ENCODE results near the gene ELMOD1. TPM values are rescaled to one million over a fixed set of nuclear protein-coding genes. Genes with fewer than 3 reads are reported as not detected.

The ELMOD1 gene
- total RNA-seq, 1 donor from 2014 or later: not detected

DNA sequence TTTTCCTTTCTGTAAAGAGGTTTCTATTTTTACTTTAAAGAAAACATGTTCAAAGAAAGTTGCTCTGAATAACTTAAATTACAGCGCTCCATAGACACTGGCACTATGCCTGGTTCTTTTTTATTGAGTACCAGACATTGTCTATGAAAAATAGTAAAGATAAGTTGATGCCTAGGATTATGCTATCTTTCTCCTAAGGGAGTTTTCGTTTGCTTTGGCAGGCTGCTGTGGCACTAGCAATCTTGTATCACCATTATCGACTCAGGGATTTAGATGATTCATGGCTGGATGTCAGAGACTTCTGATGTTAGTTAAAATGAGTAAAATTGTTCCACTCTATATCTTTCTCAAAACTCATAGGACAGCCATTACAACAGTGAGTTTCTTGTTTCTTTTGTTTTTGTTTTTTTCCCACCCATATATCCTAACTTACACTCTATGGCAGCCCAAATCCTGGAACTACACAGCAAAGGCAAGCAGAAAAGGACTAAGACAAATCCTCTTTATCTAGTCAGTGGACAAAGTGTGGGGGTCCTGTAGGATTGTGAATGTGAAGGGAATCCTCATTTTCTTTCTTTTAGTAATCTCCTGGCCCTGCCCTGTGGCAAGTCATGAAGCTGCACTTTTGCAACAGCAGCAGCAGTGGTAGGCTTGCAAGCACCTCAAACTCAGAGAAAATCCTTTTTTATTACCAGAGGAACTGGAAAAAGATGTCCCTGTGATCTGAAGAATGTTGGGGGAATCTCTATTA, 100.2 kb downstream of the ELMOD1 start:
- Histone ChIP-seq H3K4me1 (peaks cover 0 to 13% of the 10 kb centered on the region in 2 donors), H3K27ac (no peak overlapping the region), H3K4me3 (no peak overlapping the region), H3K9me3 (no peaks in the 10 kb centered on the region), H3K27me3 (no peaks in the 10 kb centered on the region), H3K36me3 (no peaks in the 10 kb centered on the region)
- DNase-seq (ENCODE audit: low spot score in 2 of 2): no peak
- TF ChIP-seq, protein P1, sequence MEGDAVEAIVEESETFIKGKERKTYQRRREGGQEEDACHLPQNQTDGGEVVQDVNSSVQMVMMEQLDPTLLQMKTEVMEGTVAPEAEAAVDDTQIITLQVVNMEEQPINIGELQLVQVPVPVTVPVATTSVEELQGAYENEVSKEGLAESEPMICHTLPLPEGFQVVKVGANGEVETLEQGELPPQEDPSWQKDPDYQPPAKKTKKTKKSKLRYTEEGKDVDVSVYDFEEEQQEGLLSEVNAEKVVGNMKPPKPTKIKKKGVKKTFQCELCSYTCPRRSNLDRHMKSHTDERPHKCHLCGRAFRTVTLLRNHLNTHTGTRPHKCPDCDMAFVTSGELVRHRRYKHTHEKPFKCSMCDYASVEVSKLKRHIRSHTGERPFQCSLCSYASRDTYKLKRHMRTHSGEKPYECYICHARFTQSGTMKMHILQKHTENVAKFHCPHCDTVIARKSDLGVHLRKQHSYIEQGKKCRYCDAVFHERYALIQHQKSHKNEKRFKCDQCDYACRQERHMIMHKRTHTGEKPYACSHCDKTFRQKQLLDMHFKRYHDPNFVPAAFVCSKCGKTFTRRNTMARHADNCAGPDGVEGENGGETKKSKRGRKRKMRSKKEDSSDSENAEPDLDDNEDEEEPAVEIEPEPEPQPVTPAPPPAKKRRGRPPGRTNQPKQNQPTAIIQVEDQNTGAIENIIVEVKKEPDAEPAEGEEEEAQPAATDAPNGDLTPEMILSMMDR (IDR thresholded peaks at IDR 0.05): no peak
- intact Hi-C loops (cut with DNase I): no loop called here

- H3K4me1 ChIP-seq: peaks cover 0 to 2% of the 10 kb centered on the region in 2 donors
- intact Hi-C loops (cut with DNase I): no loop called here
- H3K27me3 ChIP-seq: no peaks in the 10 kb centered on the region
- H3K4me3 ChIP-seq: no peak overlapping the region
- H3K36me3 ChIP-seq: no peaks in the 10 kb centered on the region
- no peaks in the 10 kb centered on the region for H3K9me3 ChIP-seq
- TF ChIP-seq, protein P1 (IDR thresholded peaks at IDR 0.05): no peak
- no peak for DNase-seq (ENCODE audit: low spot score in 2 of 2)
- H3K27ac ChIP-seq: no peak overlapping the region
Measured at GRCh38 chr11:107695446-107695845, 104.5 kb downstream of the ELMOD1 start.

DNA sequence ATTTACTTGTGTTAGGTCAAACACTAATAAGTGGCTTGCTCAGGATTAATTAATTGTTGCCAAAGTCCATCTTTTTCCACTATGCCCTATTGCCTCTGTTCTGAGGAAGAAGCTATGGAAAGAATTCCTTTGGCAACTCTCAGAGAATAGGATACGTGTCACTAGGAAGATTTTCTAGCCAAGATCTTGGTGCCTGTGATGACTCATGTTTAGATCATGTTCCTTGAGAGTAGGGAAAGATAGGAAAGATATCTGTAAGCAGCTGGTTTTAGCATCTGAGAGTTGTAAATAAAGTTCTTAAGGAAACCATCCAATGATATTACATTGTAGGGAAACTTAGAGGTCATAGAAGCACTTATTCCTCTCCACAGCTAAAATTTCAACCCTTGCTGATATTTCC, 105.2 kb downstream of the ELMOD1 start:
- DNase-seq (ENCODE audit: low spot score in 2 of 2): no peak
- H3K9me3 ChIP-seq: no peaks in the 10 kb centered on the region
- H3K4me3 ChIP-seq: no peak overlapping the region
- TF ChIP-seq, protein P1 (IDR thresholded peaks at IDR 0.05): no peak
- H3K4me1 ChIP-seq: no peaks in the 10 kb centered on the region
- H3K36me3 ChIP-seq: no peaks in the 10 kb centered on the region
- no peak overlapping the region for H3K27ac ChIP-seq
- intact Hi-C loops (cut with DNase I): no loop called here
- H3K27me3 ChIP-seq: no peaks in the 10 kb centered on the region

DNA sequence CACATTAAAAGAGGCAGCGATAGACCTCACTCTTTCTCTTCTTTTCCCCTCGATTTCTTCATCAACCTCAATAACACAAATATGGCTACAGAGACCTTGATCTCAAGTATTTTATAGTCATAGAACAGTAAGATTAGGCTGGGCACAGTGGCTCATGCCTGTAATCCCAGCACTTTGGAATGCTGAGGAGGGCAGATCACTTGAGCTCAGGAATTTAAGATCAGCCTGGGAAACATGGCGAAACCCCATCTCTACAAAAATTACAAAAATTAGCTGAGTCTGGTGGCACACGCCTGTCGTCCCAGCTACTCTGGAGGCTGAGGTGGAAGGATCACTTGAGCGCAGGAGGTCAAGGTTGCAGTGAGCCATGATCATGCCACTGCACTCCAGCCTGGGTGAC, 106.3 kb downstream of the ELMOD1 start:
- no peak for DNase-seq (ENCODE audit: low spot score in 2 of 2)
- H3K4me1 ChIP-seq: no peaks in the 10 kb centered on the region
- intact Hi-C loops (cut with DNase I): no loop called here

DNA sequence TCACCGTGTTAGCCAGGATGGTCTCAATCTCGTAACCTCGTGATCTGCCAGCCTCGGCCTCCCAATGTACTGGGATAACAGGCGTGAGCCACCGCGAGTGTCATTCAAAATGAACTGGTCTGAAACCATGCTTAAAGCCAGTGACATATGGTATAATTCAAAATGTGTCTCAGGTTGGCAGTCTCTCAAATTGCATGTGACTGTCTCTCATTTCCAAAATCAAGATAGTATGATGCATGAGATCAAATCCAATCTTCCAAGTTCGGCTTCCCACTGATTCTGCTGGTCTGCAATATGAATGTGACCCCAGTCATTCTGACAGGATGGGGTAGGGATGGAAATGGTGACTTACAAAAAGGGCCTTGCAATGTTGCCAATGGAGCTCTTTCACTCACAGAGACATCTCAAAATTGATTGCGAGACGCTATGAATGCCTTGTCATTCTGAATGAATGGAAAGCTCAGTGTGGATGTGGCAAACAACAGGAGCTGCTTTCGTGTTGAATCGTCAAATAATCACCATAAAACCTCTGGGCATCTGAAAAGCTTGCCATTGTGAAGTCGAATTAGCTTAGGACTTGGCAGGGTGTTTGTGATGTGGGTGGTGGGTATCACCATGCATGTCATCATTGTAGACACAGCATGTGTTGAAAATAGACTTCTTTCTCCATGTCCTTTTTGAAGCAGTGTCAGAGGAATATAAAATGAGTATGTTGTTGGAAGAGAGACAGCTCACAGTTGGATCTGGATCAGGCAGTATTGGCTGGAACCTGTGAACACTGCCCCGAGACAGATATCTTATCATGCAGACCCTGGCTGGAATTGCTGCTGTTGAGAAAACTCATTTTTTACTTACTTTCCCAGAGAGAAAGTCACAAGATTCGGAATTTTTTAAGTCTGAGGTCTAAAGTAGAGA, 108.7 kb downstream of the ELMOD1 start:
- intact Hi-C loops (cut with DNase I): no loop called here
- no peak for DNase-seq (ENCODE audit: low spot score in 2 of 2)
- no peaks in the 10 kb centered on the region for H3K9me3 ChIP-seq
- no peaks in the 10 kb centered on the region for H3K27me3 ChIP-seq
- no peak overlapping the region for H3K4me3 ChIP-seq
- no peaks in the 10 kb centered on the region for H3K4me1 ChIP-seq
- no peaks in the 10 kb centered on the region for H3K36me3 ChIP-seq
- no peak overlapping the region for H3K27ac ChIP-seq
- TF ChIP-seq, protein P1 (IDR thresholded peaks at IDR 0.05): no peak

More for the DNA sequence above, 106.3 kb downstream of the ELMOD1 start:
- no peaks in the 10 kb centered on the region for H3K9me3 ChIP-seq
- no peaks in the 10 kb centered on the region for H3K27me3 ChIP-seq
- H3K27ac ChIP-seq: no peak overlapping the region
- TF ChIP-seq, protein P1 (IDR thresholded peaks at IDR 0.05): no peak
- H3K4me3 ChIP-seq: no peak overlapping the region
- H3K36me3 ChIP-seq: no peaks in the 10 kb centered on the region
